GM18907 (cell line): ENCODE results near the gene GDF7.

Source experiments
- ATAC-seq: cut with Tn5 transposase; IDR thresholded peaks from one replicate; pipeline ENCODE4 v1.9.1; 2021; ENCODE audit warnings: mild to moderate bottlenecking, moderate library complexity; ENCODE audit not compliant: unreplicated experiment

The GDF7 gene

DNA sequence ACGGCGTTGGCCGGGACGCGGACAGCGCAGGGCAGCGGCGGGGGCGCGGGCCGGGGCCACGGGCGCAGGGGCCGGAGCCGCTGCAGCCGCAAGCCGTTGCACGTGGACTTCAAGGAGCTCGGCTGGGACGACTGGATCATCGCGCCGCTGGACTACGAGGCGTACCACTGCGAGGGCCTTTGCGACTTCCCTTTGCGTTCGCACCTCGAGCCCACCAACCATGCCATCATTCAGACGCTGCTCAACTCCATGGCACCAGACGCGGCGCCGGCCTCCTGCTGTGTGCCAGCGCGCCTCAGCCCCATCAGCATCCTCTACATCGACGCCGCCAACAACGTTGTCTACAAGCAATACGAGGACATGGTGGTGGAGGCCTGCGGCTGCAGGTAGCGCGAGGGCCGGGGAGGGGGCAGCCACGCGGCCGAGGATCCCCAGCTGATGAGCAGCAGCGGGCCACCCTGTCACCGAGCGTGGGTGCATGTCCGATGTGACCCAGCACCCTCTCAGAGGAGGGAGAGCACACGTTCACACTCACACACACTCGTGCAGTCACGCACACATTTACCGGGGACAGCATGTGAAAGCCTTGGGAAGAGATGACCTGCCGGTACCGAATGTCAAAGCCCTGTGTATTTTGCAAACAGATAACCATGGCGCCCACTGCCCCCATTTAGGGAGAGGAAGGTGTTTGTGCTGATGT lies 4.2 kb downstream of the GDF7 start:
- no peak for ATAC-seq

GRCh38 chr2:20671736-20672080 lies 4.8 kb downstream of the GDF7 start:
- no peak for ATAC-seq

DNA sequence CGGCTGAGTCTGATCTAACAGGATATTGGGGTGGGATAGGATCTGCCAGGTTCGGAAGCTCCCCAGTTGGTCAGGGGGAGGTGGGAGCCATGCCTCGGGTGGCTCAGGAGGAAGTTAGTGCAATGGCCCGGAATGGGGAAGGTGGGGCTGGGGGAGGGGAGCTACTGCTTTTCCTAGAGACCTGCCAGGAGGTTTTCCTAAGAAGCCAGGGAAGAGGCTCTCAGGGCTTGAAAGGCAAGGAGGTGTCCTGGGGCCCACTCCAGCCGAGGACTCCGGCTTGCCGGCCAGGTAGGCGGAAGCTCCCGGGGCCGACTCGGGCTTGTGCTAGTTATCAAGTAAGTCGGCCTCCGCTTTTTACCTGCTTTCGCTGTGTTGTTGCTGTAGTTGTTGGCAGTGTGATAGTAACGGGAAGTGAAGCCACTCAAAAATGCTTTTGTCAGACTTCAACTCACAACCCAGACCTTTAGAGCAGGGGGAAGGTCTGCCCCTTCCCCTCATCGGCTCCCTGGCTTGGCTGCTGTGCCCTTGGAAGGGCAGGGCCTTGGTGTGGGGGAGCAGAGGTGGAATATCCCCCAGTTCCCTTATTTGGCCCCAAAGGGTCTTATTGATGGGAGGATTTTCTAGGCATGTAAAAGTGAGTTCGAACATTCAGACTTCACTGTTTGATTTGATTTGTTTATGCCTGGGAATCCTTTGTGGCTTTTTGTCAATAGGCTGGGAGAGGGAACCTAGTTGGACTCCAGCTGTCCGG lies 5.4 kb downstream of the GDF7 start:
- no peak for ATAC-seq

GRCh38 chr2:20673686-20674308 lies 6.9 kb downstream of the GDF7 start:
- no peak for ATAC-seq

GRCh38 chr2:20674309-20674965 lies 7.5 kb downstream of the GDF7 start:
- no peak for ATAC-seq

DNA sequence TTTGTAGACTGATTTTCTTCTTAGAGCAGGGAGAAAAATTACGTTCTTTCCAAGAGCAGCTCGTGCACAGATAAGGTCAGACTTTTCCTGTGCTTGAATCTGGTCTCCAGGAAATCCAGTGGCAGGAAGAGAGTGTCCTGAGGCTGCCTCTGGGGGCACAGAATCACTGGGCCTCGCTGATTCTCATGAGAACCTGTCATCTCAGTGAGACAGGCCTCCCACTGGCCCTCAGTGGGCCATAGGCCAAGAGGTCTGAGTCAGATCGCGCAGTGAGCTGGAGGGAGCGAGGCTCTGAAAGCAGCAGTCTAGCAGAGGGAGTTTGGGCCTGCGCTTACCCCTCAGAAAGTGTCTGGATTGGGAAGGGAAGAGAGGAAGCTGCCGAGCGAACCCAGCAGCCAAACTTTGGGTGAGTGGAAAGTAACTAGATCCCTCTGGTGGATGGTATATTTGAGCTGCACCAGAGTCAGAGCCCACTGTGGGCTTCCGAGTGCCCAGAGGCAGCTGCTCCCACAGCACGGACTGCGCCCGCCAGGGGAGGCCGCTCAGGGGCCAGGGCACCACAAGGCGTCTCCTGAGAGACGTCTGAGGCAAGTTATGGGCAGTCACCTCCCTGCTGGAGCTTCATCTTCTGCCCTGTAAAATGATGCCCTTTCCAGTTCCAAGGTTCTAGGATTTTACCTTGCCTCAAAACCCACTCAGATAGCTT lies 8.2 kb downstream of the GDF7 start:
- no peak for ATAC-seq

- ATAC-seq = peak; percentile 77
Measured at GRCh38 chr2:20675701-20676352, 8.9 kb downstream of the GDF7 start.

DNA sequence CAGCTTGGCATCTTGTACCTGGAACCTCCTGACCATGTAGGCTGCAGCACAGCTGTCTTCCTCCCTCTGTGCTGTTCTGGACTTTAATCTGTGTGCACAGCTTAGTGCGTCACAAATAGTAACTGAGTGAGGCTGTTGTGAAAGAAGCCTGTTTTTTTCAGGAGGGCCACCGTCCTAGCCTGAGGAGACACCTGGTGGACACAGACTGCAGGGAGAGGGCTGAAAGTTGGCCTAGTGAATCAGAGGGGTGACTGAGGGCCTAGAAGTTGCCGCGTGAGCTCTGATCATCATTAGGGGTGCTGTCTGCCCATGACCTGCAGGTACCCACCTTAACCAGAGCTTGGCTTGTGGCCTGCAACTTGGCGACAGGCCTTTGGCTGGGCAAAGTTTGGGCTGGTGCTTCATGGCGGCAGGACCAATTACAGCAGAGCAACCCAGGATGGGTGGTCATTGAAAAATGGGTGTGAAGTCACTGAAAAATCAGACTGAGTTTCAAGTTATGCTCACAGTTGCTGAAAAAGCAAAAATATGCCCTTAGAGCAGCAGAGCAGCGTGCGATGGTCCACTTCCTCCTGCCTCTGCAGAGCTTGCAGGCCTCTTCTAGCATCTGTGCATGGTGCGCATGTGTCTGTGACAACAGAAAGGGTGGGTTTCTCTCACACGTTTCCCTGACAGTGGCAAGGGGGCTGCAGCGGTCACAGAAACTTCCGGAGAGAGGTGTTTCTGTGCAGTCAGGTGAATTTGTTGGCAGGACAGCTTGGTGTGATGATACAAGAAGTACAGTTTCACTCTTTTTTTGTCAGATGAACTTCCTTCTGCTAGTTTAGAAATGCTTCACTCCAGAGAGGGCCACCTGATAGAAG lies 9.6 kb downstream of the GDF7 start:
- ATAC-seq = peak; percentile 56

- peak; percentile 45 for ATAC-seq
Measured at GRCh38 chr2:20677301-20678085, 10.5 kb downstream of the GDF7 start.

DNA sequence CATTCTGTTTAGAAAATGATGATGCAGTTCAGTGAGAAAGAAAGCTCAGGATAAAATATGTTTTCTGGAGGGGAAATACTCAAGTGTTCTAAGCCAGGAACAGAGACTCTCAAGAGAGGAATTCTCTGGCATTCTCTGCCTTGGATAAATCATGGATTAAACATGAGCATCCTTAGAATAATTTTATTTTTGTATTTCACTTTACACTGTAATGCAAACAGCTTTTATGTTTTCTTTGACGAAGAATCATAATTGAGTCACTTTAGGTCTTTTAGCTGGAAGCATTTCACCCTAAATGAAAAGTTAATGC lies 11.1 kb downstream of the GDF7 start:
- no peak for ATAC-seq

- no peak for ATAC-seq
Measured at GRCh38 chr2:20678780-20679179, 11.8 kb downstream of the GDF7 start.

- ATAC-seq = no peak
Measured at GRCh38 chr2:20680744-20681375, 13.9 kb downstream of the GDF7 start.

- ATAC-seq = no peak
Measured at GRCh38 chr2:20682167-20682920, 15.4 kb downstream of the GDF7 start.

DNA sequence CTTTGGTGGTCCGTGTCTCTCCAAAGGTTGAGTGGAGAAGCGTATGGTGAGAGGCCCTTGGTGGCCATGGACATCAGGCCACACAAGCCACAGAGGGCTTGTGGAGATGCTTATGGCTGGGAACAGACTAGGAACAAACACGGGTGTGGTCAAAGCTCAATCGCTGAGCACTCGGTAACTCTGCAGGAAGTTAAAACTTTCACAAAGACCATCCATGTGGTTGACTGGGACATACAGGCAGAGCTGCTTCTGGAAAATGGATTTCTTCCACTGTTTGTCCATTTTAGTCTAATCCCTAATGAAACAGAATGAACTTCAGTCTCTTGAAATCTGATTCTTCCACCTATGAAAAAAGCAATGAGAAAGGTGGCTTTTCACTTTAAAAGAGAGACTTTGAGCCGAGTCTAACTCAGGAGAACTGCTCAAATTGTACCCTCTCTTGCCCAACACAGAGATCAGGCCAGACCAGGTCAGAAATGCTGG lies 17.7 kb downstream of the GDF7 start:
- no peak for ATAC-seq

DNA sequence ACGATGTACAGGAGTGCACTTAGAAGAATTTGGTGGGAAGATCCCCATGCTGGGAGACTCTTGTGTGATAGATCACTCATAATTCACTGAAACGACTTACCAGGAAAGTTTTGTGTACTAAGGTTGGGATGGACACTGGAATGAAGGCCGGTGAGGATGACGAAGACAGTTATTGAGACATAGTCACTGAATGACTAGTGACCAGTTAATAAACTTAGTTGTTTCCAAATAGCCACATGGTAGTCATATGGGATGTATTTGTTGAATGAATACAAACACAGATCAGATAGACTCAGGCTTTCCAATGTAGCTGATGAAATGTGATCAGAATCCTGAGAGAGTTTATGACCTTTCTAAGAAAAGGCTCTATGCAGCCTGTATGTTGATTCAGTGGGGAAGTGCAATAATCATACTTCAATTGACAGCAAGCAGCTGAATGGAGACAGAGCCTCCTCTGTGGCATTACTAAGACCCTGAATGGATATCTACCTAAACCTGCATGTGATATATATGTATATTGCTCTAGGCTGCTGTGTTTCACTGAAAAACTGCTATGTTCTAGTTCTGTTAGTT lies 20.4 kb downstream of the GDF7 start:
- ATAC-seq = no peak

DNA sequence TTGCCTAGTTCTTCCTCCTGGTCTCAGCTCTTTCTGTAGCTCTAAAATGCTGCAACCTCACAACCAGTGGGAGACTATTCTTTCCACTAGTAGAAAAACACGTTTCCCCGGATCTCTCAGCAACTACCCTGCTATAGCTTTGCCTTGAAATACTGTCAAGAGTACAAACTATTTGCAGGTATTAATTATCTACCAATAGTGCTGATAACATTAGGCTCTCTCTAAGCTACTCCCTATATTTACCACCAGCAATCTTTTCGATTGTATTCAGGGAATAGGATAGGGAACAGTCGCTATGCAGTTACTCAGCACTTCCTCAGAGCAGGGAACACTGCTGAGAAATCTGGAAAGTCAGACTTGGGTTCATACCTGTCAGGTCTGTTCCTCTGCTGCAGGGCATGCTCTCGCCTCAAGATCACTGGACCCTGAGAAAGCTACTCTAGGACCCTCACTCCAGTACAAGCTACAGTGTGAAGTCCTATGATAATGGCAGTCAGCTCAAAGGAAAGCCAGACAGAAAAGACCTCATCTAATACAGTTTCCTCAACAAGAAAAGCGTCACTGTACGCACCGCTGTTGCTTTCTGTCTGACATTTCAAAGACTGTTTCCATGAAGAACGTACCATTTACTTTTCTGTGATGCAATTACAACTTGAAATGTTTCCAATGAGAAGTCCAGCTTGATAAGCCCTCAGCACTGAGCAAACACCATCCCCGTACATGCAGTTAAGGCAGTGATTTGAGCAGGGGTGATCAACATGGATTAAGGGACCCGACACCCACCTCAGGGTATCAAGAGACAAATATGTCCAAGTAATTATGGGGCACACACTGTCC lies 22.7 kb downstream of the GDF7 start:
- ATAC-seq = no peak
